Stimulated activated CD8-positive, alpha-beta memory T cell treated with anti-CD3 and anti-CD28 coated beads, Interleukin-2, amount 100 ng/mL, for 1 hour (primary cell): ENCODE measurements around the gene IGSF11.
"Not testable (repeated sequence)": the region's sequence is repeated elsewhere in the genome, so short reads cannot be mapped to it uniquely, and the experiment has no call there.

Source experiments
- DNase-seq, 2 donors: peaks; one replicate each; pipeline ENCODE4 v3.0.0-alpha.2; 2020; ENCODE audit warnings: low read depth in 2 of 2

Gene IGSF11

GRCh38 chr3:119034256-119035013, at the start of gene IGSF11:
IGSF11 (minus strand) TSS chr3:119034846; CDS start chr3:119034582, 264 bp downstream.
- DNase-seq, result peak; percentile 13 to 39

- DNase-seq, result no peak
Observed at GRCh38 chr3:119080364-119080763, 45.7 kb upstream of the IGSF11 start.

GRCh38 chr3:119073258-119074001, 38.8 kb upstream of the IGSF11 start:
- no peak for DNase-seq

GRCh38 chr3:119072451-119072850, 37.8 kb upstream of the IGSF11 start:
- DNase-seq, result not testable (repeated sequence)

GRCh38 chr3:119069725-119070124, 35.1 kb upstream of the IGSF11 start:
- DNase-seq, result no peak

GRCh38 chr3:119063471-119063870, 28.8 kb upstream of the IGSF11 start:
- DNase-seq, result no peak

- DNase-seq, result no peak
Observed at GRCh38 chr3:119062892-119063291, 28.2 kb upstream of the IGSF11 start.

- no peak for DNase-seq
Observed at GRCh38 chr3:119044593-119044992, 9.9 kb upstream of the IGSF11 start.

- DNase-seq, result no peak
Observed at GRCh38 chr3:119042162-119042561, 7.5 kb upstream of the IGSF11 start.

- no peak for DNase-seq
Observed at GRCh38 chr3:119035014-119035346, 334 bp upstream of the IGSF11 start.

GRCh38 chr3:119033393-119034255, 1.0 kb downstream of the IGSF11 start:
- no peak for DNase-seq

GRCh38 chr3:119025171-119025795, 9.4 kb downstream of the IGSF11 start:
- DNase-seq, result no peak

- no peak for DNase-seq
Observed at GRCh38 chr3:119019767-119020518, 14.7 kb downstream of the IGSF11 start.

- DNase-seq, result no peak
Observed at GRCh38 chr3:119018690-119019463, 15.8 kb downstream of the IGSF11 start.

GRCh38 chr3:119015942-119016341, 18.7 kb downstream of the IGSF11 start:
- DNase-seq, result no peak

GRCh38 chr3:119013951-119014350, 20.7 kb downstream of the IGSF11 start:
- DNase-seq, result no peak

- no peak for DNase-seq
Observed at GRCh38 chr3:119011528-119011927, 23.1 kb downstream of the IGSF11 start.

- DNase-seq, result no peak
Observed at GRCh38 chr3:118997190-118997589, 37.5 kb downstream of the IGSF11 start.

- no peak for DNase-seq
Observed at GRCh38 chr3:118991775-118992174, 42.9 kb downstream of the IGSF11 start.

- no peak for DNase-seq
Observed at GRCh38 chr3:118990823-118991560, 43.7 kb downstream of the IGSF11 start.
